ENCODE results near the gene GPD2. TPM values are rescaled to one million over a fixed set of nuclear protein-coding genes. Genes with fewer than 3 reads are reported as not detected.
"Not testable (repeated sequence)": the region's sequence is repeated elsewhere in the genome, so short reads cannot be mapped to it uniquely, and the experiment has no call there.

Gene GPD2
- total RNA-seq, 2 donors from 2014 or later, result 61.1 to 76.2 TPM

- intact Hi-C loops (cut with DNase I), result no loop called here
- H3K27me3 ChIP-seq, result no peaks in the 10 kb centered on the region
- no peak overlapping the region for H3K4me3 ChIP-seq
- H3K9me3 ChIP-seq, result no peaks in the 10 kb centered on the region
- H3K27ac ChIP-seq, result no peak overlapping the region
- DNase-seq, result no peak
- no peak for TF ChIP-seq CTCF (IDR thresholded peaks at IDR 0.05)
- no peaks in the 10 kb centered on the region for H3K36me3 ChIP-seq
- no peak overlapping the region for H3K9ac ChIP-seq (ENCODE audit: low read depth in 2 of 2, low read length in 2 of 2)
- no peaks in the 10 kb centered on the region for H3K4me1 ChIP-seq
Observed at GRCh38 chr2:156489195-156489594, 53.0 kb downstream of the GPD2 start.

- no peak for TF ChIP-seq CTCF (IDR thresholded peaks at IDR 0.05)
- H3K4me1 ChIP-seq, result no peaks in the 10 kb centered on the region
- H3K4me3 ChIP-seq, result no peak overlapping the region
- H3K9me3 ChIP-seq, result no peaks in the 10 kb centered on the region
- no peaks in the 10 kb centered on the region for H3K36me3 ChIP-seq
- H3K27ac ChIP-seq, result no peak overlapping the region
- H3K9ac ChIP-seq (ENCODE audit: low read depth in 2 of 2, low read length in 2 of 2), result no peak overlapping the region
- no peak for DNase-seq
- intact Hi-C loops (cut with DNase I), result no loop called here
- no peaks in the 10 kb centered on the region for H3K27me3 ChIP-seq
Observed at GRCh38 chr2:156489750-156490465, 53.7 kb downstream of the GPD2 start.

- H3K4me1 ChIP-seq, result no peaks in the 10 kb centered on the region
- no peaks in the 10 kb centered on the region for H3K9me3 ChIP-seq
- no peaks in the 10 kb centered on the region for H3K27me3 ChIP-seq
- DNase-seq, result no peak
- H3K36me3 ChIP-seq, result no peaks in the 10 kb centered on the region
- no peak for TF ChIP-seq CTCF (IDR thresholded peaks at IDR 0.05)
- no peak overlapping the region for H3K9ac ChIP-seq (ENCODE audit: low read depth in 2 of 2, low read length in 2 of 2)
- intact Hi-C loops (cut with DNase I), result no loop called here
- no peak overlapping the region for H3K4me3 ChIP-seq
- H3K27ac ChIP-seq, result no peak overlapping the region
Observed at GRCh38 chr2:156490466-156490840, 54.3 kb downstream of the GPD2 start.

- no peak for DNase-seq
- Histone ChIP-seq H3K27me3 (no peaks in the 10 kb centered on the region), H3K9me3 (no peaks in the 10 kb centered on the region), H3K4me1 (no peaks in the 10 kb centered on the region), H3K9ac (ENCODE audit: low read depth in 2 of 2, low read length in 2 of 2) (no peak overlapping the region), H3K4me3 (no peak overlapping the region), H3K36me3 (no peaks in the 10 kb centered on the region), H3K27ac (no peak overlapping the region)
- no peak for TF ChIP-seq CTCF (IDR thresholded peaks at IDR 0.05)
- intact Hi-C loops (cut with DNase I), result no loop called here
Observed at GRCh38 chr2:156491176-156491575, 55.0 kb downstream of the GPD2 start.

- no peak for DNase-seq
- H3K36me3 ChIP-seq, result no peaks in the 10 kb centered on the region
- no peaks in the 10 kb centered on the region for H3K27me3 ChIP-seq
- no peaks in the 10 kb centered on the region for H3K9me3 ChIP-seq
- H3K9ac ChIP-seq (ENCODE audit: low read depth in 2 of 2, low read length in 2 of 2), result no peak overlapping the region
- no peak overlapping the region for H3K27ac ChIP-seq
- no peak overlapping the region for H3K4me3 ChIP-seq
- H3K4me1 ChIP-seq, result no peaks in the 10 kb centered on the region
- intact Hi-C loops (cut with DNase I), result no loop called here
- no peak for TF ChIP-seq CTCF (IDR thresholded peaks at IDR 0.05)
Observed at GRCh38 chr2:156492979-156493378, 56.8 kb downstream of the GPD2 start.

GRCh38 chr2:156495998-156496397 lies 59.8 kb downstream of the GPD2 start:
- H3K9ac ChIP-seq (ENCODE audit: low read depth in 2 of 2, low read length in 2 of 2); H3K27ac ChIP-seq; intact Hi-C loops (cut with DNase I); DNase-seq; H3K27me3 ChIP-seq; H3K36me3 ChIP-seq; H3K4me1 ChIP-seq; H3K4me3 ChIP-seq; H3K9me3 ChIP-seq: not testable (repeated sequence)

Measured in colonic mucosa (tissue), 4 donors.